Central memory CD8-positive, alpha-beta T cell (primary cell): ENCODE results near the gene SEMA3B.
A peak's percentile ranks its signal among the peaks of the same experiment; 100 is the strongest.
"Not testable (repeated sequence)": the region's sequence is repeated elsewhere in the genome, so short reads cannot be mapped to it uniquely, and the experiment has no call there.

ENCODE experiments used
- ATAC-seq: fragments of 150-1000 bp; cut with Tn5 transposase; replicated peaks from 2 replicates; pipeline ENCODE4 v1.10.0; 2022; ENCODE audit warnings: mild to moderate bottlenecking, moderate FRiP score, moderate number of reproducible peaks; ENCODE audit not compliant: poor library complexity, severe bottlenecking; ENCODE audit errors: extremely low read depth
- DNase-seq, 2 donors: peaks; one replicate each; pipeline ENCODE4 v3.0.0; 2021; ENCODE audit warnings: low spot score in 2 of 2
- H3K27ac Mint-ChIP-seq: one replicate; pipeline ENCODE4 v1.8.0; 2022; ENCODE audit warnings: low read depth, mild to moderate bottlenecking, moderate library complexity, mixed read lengths
- H3K27me3 Mint-ChIP-seq: one replicate; pipeline ENCODE4 v1.8.0; 2022; ENCODE audit warnings: mixed read lengths
- H3K36me3 Mint-ChIP-seq: one replicate; pipeline ENCODE4 v1.8.0; 2022; ENCODE audit warnings: mild to moderate bottlenecking, moderate library complexity, mixed read lengths; ENCODE audit not compliant: insufficient read depth
- H3K4me1 Mint-ChIP-seq: one replicate; pipeline ENCODE4 v1.8.0; 2022; ENCODE audit warnings: mixed read lengths
- H3K4me3 Mint-ChIP-seq: one replicate; pipeline ENCODE4 v1.8.0; 2022; ENCODE audit warnings: mild to moderate bottlenecking, moderate library complexity, mixed read lengths
- H3K9me3 Mint-ChIP-seq: one replicate; pipeline ENCODE4 v1.8.0; 2022; ENCODE audit warnings: mixed read lengths

The SEMA3B gene

GRCh38 chr3:50255251-50255615 lies 13.7 kb upstream of the SEMA3B start:
- Mint-ChIP-seq H3K27me3 (no peaks in the 10 kb centered on the region), H3K4me3 (no peak overlapping the region), H3K27ac (no peak overlapping the region), H3K9me3 (no peaks in the 10 kb centered on the region), H3K4me1 (peaks cover 23% of the 10 kb centered on the region), H3K36me3 (peaks cover 66% of the 10 kb centered on the region)
- no peak for DNase-seq
- ATAC-seq: no peak

GRCh38 chr3:50256978-50257890 lies 11.7 kb upstream of the SEMA3B start:
- Mint-ChIP-seq H3K9me3 (no peaks in the 10 kb centered on the region), H3K27me3 (no peaks in the 10 kb centered on the region), H3K36me3 (peaks cover 54% of the 10 kb centered on the region), H3K27ac (no peak overlapping the region), H3K4me3 (no peak overlapping the region), H3K4me1 (peaks cover 13% of the 10 kb centered on the region)
- ATAC-seq: no peak
- DNase-seq: no peak

GRCh38 chr3:50258029-50258680 lies 10.8 kb upstream of the SEMA3B start:
- Mint-ChIP-seq H3K4me1 (peaks cover 13% of the 10 kb centered on the region), H3K36me3 (peaks cover 46% of the 10 kb centered on the region), H3K9me3 (no peaks in the 10 kb centered on the region), H3K27ac (peak overlapping the region; percentile 32), H3K4me3 (no peak overlapping the region), H3K27me3 (no peaks in the 10 kb centered on the region)
- no peak for DNase-seq
- no peak for ATAC-seq

GRCh38 chr3:50258979-50259378 lies 10.0 kb upstream of the SEMA3B start:
- no peak for DNase-seq
- peaks cover 6% of the 10 kb centered on the region for H3K4me1 Mint-ChIP-seq
- peak overlapping the region; percentile 20 for H3K4me3 Mint-ChIP-seq
- no peaks in the 10 kb centered on the region for H3K27me3 Mint-ChIP-seq
- H3K27ac Mint-ChIP-seq: peak overlapping the region; percentile 63
- ATAC-seq: no peak
- H3K9me3 Mint-ChIP-seq: no peaks in the 10 kb centered on the region
- H3K36me3 Mint-ChIP-seq: peaks cover 43% of the 10 kb centered on the region

- ATAC-seq (no peak), DNase-seq (no peak)
- peak overlapping the region; percentile 66 for H3K4me3 Mint-ChIP-seq
- H3K4me1 Mint-ChIP-seq: peaks cover 6% of the 10 kb centered on the region
- H3K9me3 Mint-ChIP-seq: no peaks in the 10 kb centered on the region
- H3K27me3 Mint-ChIP-seq: no peaks in the 10 kb centered on the region
- H3K36me3 Mint-ChIP-seq: peaks cover 43% of the 10 kb centered on the region
- H3K27ac Mint-ChIP-seq: peak overlapping the region; percentile 63
Observed at GRCh38 chr3:50259432-50260026, 9.4 kb upstream of the SEMA3B start.

- ATAC-seq: peak; percentile 96
- Mint-ChIP-seq H3K36me3 (peaks cover 39% of the 10 kb centered on the region), H3K9me3 (no peaks in the 10 kb centered on the region), H3K27ac (peak overlapping the region; percentile 63), H3K4me3 (peak overlapping the region; percentile 66), H3K4me1 (peaks cover 6% of the 10 kb centered on the region), H3K27me3 (no peaks in the 10 kb centered on the region)
- peak; percentile 67 to 79 for DNase-seq
Observed at GRCh38 chr3:50260027-50260941, 8.7 kb upstream of the SEMA3B start.

- ATAC-seq (no peak), DNase-seq (no peak)
- H3K4me3 Mint-ChIP-seq: peak overlapping the region; percentile 66
- peaks cover 36% of the 10 kb centered on the region for H3K36me3 Mint-ChIP-seq
- H3K27me3 Mint-ChIP-seq: no peaks in the 10 kb centered on the region
- no peak overlapping the region for H3K27ac Mint-ChIP-seq
- H3K4me1 Mint-ChIP-seq: peaks cover 6% of the 10 kb centered on the region
- no peaks in the 10 kb centered on the region for H3K9me3 Mint-ChIP-seq
Observed at GRCh38 chr3:50260942-50261441, 8.0 kb upstream of the SEMA3B start.

GRCh38 chr3:50261505-50261904 lies 7.4 kb upstream of the SEMA3B start:
- no peak overlapping the region for H3K4me3 Mint-ChIP-seq
- peaks cover 34% of the 10 kb centered on the region for H3K36me3 Mint-ChIP-seq

GRCh38 chr3:50262200-50262599 lies 6.7 kb upstream of the SEMA3B start:
- H3K9me3 Mint-ChIP-seq, ATAC-seq, DNase-seq, H3K27ac Mint-ChIP-seq, H3K4me3 Mint-ChIP-seq, H3K4me1 Mint-ChIP-seq, H3K27me3 Mint-ChIP-seq: not testable (repeated sequence)
- peaks cover 30% of the 10 kb centered on the region for H3K36me3 Mint-ChIP-seq

More at GRCh38 chr3:50261505-50261904, 7.4 kb upstream of the SEMA3B start:
- DNase-seq: no peak
- H3K27ac Mint-ChIP-seq: no peak overlapping the region
- H3K27me3 Mint-ChIP-seq: no peaks in the 10 kb centered on the region
- peaks cover 6% of the 10 kb centered on the region for H3K4me1 Mint-ChIP-seq
- no peak for ATAC-seq
- no peaks in the 10 kb centered on the region for H3K9me3 Mint-ChIP-seq

- no peak overlapping the region for H3K4me3 Mint-ChIP-seq
- peaks cover 6% of the 10 kb centered on the region for H3K4me1 Mint-ChIP-seq
- H3K27ac Mint-ChIP-seq: no peak overlapping the region
- DNase-seq (no peak), ATAC-seq (no peak)
- H3K9me3 Mint-ChIP-seq: no peaks in the 10 kb centered on the region
- peaks cover 24% of the 10 kb centered on the region for H3K36me3 Mint-ChIP-seq
- H3K27me3 Mint-ChIP-seq: no peaks in the 10 kb centered on the region
Observed at GRCh38 chr3:50262778-50263177, 6.2 kb upstream of the SEMA3B start.

GRCh38 chr3:50263478-50264382 lies 5.2 kb upstream of the SEMA3B start:
- Mint-ChIP-seq H3K4me3 (no peak overlapping the region), H3K4me1 (peaks cover 6% of the 10 kb centered on the region), H3K27me3 (no peaks in the 10 kb centered on the region), H3K9me3 (no peaks in the 10 kb centered on the region), H3K36me3 (peaks cover 16% of the 10 kb centered on the region), H3K27ac (no peak overlapping the region)
- DNase-seq: no peak
- no peak for ATAC-seq
